Endothelial cell of umbilical vein (primary cell): ENCODE measurements around the gene MGAT5B. TPM values are rescaled to one million over a fixed set of nuclear protein-coding genes. Genes with fewer than 3 reads are reported as not detected.

Source experiments
- BruUV-seq: library from RNA; stranded (reverse); fragments of 400-500 nt; replicated peaks from 2 replicates; lab custom pipeline; 2021; lab: Mats Ljungman, UMichigan
- CTCF ChIA-PET: fragments of 300-600, 350-600 bp; sonication (Branson Sonifier 250); formaldehyde crosslinking; loops from one replicate; lab custom pipeline; 2021; ENCODE audit warnings: antibody characterized with exemption, inconsistent platforms; lab: Charles Lee
- POLR2A ChIA-PET: fragments of 300-600, 350-600 bp; sonication (Branson Sonifier 250); formaldehyde crosslinking; loops from one replicate; lab custom pipeline; 2021; ENCODE audit warnings: antibody characterized with exemption, inconsistent platforms; lab: Charles Lee
- DNase-seq: peaks from one replicate; pipeline ENCODE4 v3.0.0-alpha.2; 2011; ENCODE audit warnings: low read depth, low spot score
- FAIRE-seq: peaks from 2 replicates; lab custom pipeline; 2011; peaks lifted over from hg19 to GRCh38; lab: Jason Lieb, UNC
- H2AFZ ChIP-seq: 2 replicates; pipeline ENCODE4 v1.6.0; 2012; ENCODE audit warnings: low read depth, low read length, control low read depth, inconsistent platforms
- H3K27ac ChIP-seq: 2 replicates; pipeline ENCODE4 v1.5.1; 2011; ENCODE audit warnings: low read depth, mild to moderate bottlenecking, control low read depth, low read length, moderate library complexity; ENCODE audit not compliant: insufficient read depth
- H3K27me3 ChIP-seq, 2 experiments: 2 replicates each; pipeline versions ENCODE4 v1.6.0 to v1.6.1; 2011; ENCODE audit warnings: low read length in 2 of 2, mixed read lengths in 1 of 2; ENCODE audit not compliant: control insufficient read depth in 2 of 2, insufficient read depth in 2 of 2
- H3K36me3 ChIP-seq, 2 experiments: 2 replicates in 1 of 2; 3 replicates in 1 of 2; pipeline ENCODE4 v1.5.1; 2011; ENCODE audit warnings: low read length in 2 of 2, mild to moderate bottlenecking in 1 of 2, moderate library complexity in 1 of 2; ENCODE audit not compliant: control insufficient read depth in 2 of 2, insufficient read depth in 2 of 2; ENCODE audit errors: extremely low read depth in 1 of 2
- H3K4me1 ChIP-seq: 3 replicates; pipeline ENCODE4 v1.5.1; 2011; ENCODE audit warnings: mild to moderate bottlenecking, low read length; ENCODE audit not compliant: control insufficient read depth, insufficient read depth; ENCODE audit errors: extremely low read depth
- H3K4me2 ChIP-seq: 2 replicates; pipeline ENCODE4 v1.6.1; 2011; ENCODE audit warnings: low read length, control low read depth, mixed read lengths; ENCODE audit not compliant: insufficient read depth
- H3K4me3 ChIP-seq, 3 experiments: fragments of 200-600 bp in 1 of 3; sonication (generic), shearing (Covaris generic) in 1 of 3; replicated peaks in 1 of 3; 2 replicates each; pipeline ENCODE4 v1.5.1; 2011 to 2016; ENCODE audit warnings: control low read depth in 3 of 3, low read length in 3 of 3, mild to moderate bottlenecking in 2 of 3, inconsistent platforms in 1 of 3, low read depth in 1 of 3, moderate library complexity in 1 of 3; ENCODE audit not compliant: insufficient read depth in 1 of 3
- H3K79me2 ChIP-seq: 2 replicates; pipeline ENCODE4 v1.6.0; 2012; ENCODE audit warnings: low read length, inconsistent platforms; ENCODE audit not compliant: control insufficient read depth, insufficient read depth
- H3K9ac ChIP-seq: replicated peaks from 2 replicates; pipeline ENCODE3; 2011; ENCODE audit warnings: low read length, control low read depth; ENCODE audit not compliant: insufficient read depth; ENCODE audit errors: extremely low read depth
- H3K9me1 ChIP-seq: replicated peaks from 3 replicates; pipeline ENCODE4 v1.6.0; 2011; ENCODE audit warnings: mild to moderate bottlenecking, low read length; ENCODE audit not compliant: control insufficient read depth, insufficient read depth; ENCODE audit errors: extremely low read depth
- H3K9me3 ChIP-seq: replicated peaks from 2 replicates; pipeline ENCODE4 v1.5.1; 2012; ENCODE audit warnings: low read length, inconsistent platforms; ENCODE audit not compliant: control insufficient read depth, insufficient read depth
- H4K20me1 ChIP-seq: replicated peaks from 2 replicates; pipeline ENCODE3; 2011; ENCODE audit warnings: mild to moderate bottlenecking, low read length; ENCODE audit not compliant: control insufficient read depth, insufficient read depth; ENCODE audit errors: extremely low read depth
- CTCF ChIP-seq, 2 donors: IDR thresholded peaks; 1 replicate in 1 of 2; 2 replicates in 1 of 2; pipeline ENCODE4 v1.5.1; 2011; ENCODE audit warnings: low read length in 2 of 2, mild to moderate bottlenecking in 2 of 2, moderate library complexity in 2 of 2, control low read depth in 1 of 2, inconsistent platforms in 1 of 2, low read depth in 1 of 2; ENCODE audit not compliant: insufficient read depth in 1 of 2; ENCODE audit errors: extremely low read depth in 1 of 2
- EZH2 ChIP-seq: IDR thresholded peaks from 2 replicates; pipeline ENCODE4 v1.6.1; 2012; ENCODE audit warnings: borderline replicate concordance, low read depth, mild to moderate bottlenecking, moderate library complexity, low read length, inconsistent platforms; ENCODE audit not compliant: severe bottlenecking
- FOS ChIP-seq: IDR thresholded peaks from 2 replicates; pipeline ENCODE4 v1.6.1; 2011; ENCODE audit warnings: mild to moderate bottlenecking, low read length, moderate library complexity, borderline replicate concordance; ENCODE audit not compliant: insufficient read depth
- GATA2 ChIP-seq: IDR thresholded peaks from 2 replicates; pipeline ENCODE4 v1.7.0; 2011; ENCODE audit warnings: low read depth, mild to moderate bottlenecking, moderate library complexity, mixed read lengths, low read length; ENCODE audit not compliant: insufficient read length, insufficient read depth
- JUN ChIP-seq: IDR thresholded peaks from 2 replicates; pipeline ENCODE4 v1.6.1; 2011; ENCODE audit warnings: borderline replicate concordance, low read depth; ENCODE audit not compliant: insufficient read length, insufficient read depth
- MAX ChIP-seq: IDR thresholded peaks from 2 replicates; pipeline ENCODE4 v1.6.1; 2011; ENCODE audit not compliant: insufficient read depth, insufficient read length
- MYC ChIP-seq: IDR thresholded peaks from one replicate; pipeline ENCODE4 v1.6.1; 2011; ENCODE audit warnings: mild to moderate bottlenecking, low read depth, low read length
- POLR2A ChIP-seq: IDR thresholded peaks from 2 replicates; pipeline ENCODE4 v1.6.1; 2012; ENCODE audit warnings: low read depth, mild to moderate bottlenecking, control low read depth, low read length
- POLR2AphosphoS5 ChIP-seq: IDR thresholded peaks from 2 replicates; pipeline ENCODE4 v1.6.1; 2012; ENCODE audit warnings: low read depth, mild to moderate bottlenecking, control low read depth, low read length, moderate library complexity; ENCODE audit not compliant: insufficient read depth
- dilution Hi-C: fragments of 300-500 bp; cut with MboI; formaldehyde crosslinking; loops from one replicate; pipeline ENCODE4 v1.15.0; 2019; ENCODE audit warnings: low sequenced_read_pairs; ENCODE audit not compliant: extremely low pct_ligation_motif_present
- intact Hi-C: fragments of 100-400 bp; cut with micrococcal nuclease; formaldehyde crosslinking; loops from one replicate; pipeline ENCODE4 v1.10.0; 2022
- polyA plus RNA-seq, 4 experiments: library from polyadenylated mRNA; depleted of rRNA in 3 of 4; stranded (reverse) in 3 of 4; unstranded in 1 of 4; fragments of >200 nt; gene quantifications; 2 replicates each; pipeline versions ENCODE4 v1.2.1 to v1.2.3, GENCODE V29; 2011 to 2012; ENCODE audit warnings: missing spikeins in 1 of 4
- total RNA-seq: library from RNA; stranded (reverse); gene quantifications from 2 replicates; pipeline ENCODE4 v1.2.3, GENCODE V29; 2021

Gene MGAT5B
- total and polyA plus RNA-seq, 2 donors (not counting 3 experiments of a cell fraction or from before 2014, with no cell fraction given), result 1.7 to 2.1 TPM

- intact Hi-C loops, result no loop called here
- Histone ChIP-seq H3K36me3 (no peaks in the 10 kb centered on the region), H2AFZ (no peak overlapping the region), H3K4me1 (no peaks in the 10 kb centered on the region), H3K9me3 (no peaks in the 10 kb centered on the region), H3K4me3 (no peak overlapping the region), H3K4me2 (no peak overlapping the region), H3K27me3 (no peaks in the 10 kb centered on the region), H3K9ac (no peak overlapping the region), H3K27ac (no peak overlapping the region), H4K20me1 (no peaks in the 10 kb centered on the region), H3K79me2 (no peaks in the 10 kb centered on the region), H3K9me1 (no peaks in the 10 kb centered on the region)
- FAIRE-seq (no peak), DNase-seq (no peak)
- BruUV-seq, result no TSS peak
- dilution Hi-C loops, result no loop called here
- ChIA-PET CTCF (interaction anchor here (0.7 to 4.5 kb wide), 6 partner anchors 9 to 185 kb away, joined by 3 to 24 read pairs (median 4); partner anchors contain the start of gene MGAT5B), POLR2A (interaction anchor here (0.5 kb wide), 1 partner anchor 398 kb away, joined by 6 read pairs; no protein-coding TSS in a partner anchor)
- TF ChIP-seq MYC (no peak), MAX (no peak), GATA2 (no peak), CTCF (IDR thresholded peaks at IDR 0.05; ENCODE audit: extremely low read depth in 1 of 2, insufficient read depth in 1 of 2, low read depth in 1 of 2, low read length in 2 of 2) (no peak), FOS (no peak), POLR2A (no peak), POLR2AphosphoS5 (no peak), JUN (no peak), EZH2 (no peak)
Observed at GRCh38 chr17:76879254-76879653, 11.1 kb downstream of the MGAT5B start.
